Measurements from ENCODE around the gene RNF141. TPM values are rescaled to one million over a fixed set of nuclear protein-coding genes. Genes with fewer than 3 reads are reported as not detected.

The RNF141 gene
- polyA plus RNA-seq, 1 donor from 2014 or later, result 73.6 TPM

DNA sequence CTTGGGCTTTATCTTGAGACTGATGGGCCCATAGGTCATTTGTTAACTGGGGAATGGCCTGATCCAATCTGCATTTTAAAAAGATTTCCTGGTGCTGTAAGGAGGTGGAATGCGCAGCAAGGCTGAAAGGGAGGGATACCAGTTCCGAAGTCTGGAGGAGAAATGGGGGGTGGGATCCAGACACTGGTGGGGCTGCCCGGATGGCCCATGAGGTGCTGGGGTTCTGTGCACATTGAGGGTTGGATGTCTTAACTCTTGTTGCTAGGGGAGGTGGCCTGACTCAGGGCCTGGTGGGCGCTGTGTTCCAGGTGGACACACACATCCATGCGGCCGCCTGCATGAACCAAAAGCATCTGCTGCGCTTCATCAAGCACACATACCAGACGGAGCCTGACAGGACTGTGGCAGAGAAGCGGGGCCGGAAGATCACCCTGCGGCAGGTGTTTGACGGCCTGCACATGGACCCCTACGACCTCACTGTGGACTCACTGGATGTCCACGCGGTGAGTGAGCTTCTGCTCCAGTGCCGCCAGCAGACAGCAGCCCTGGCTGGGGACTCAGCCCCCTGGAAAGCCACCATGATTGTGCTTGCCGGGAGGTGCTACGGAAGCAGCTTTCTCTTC lies 47.8 kb downstream of the RNF141 start:
- Mint-ChIP-seq H3K27ac (peak overlapping the region in 1 of 3 donors; percentile 66), H3K36me3 (peaks cover 8% of the 10 kb centered on the region), H3K9me3 (no peaks in the 10 kb centered on the region), H3K4me3 (no peak overlapping the region), H3K27me3 (no peaks in the 10 kb centered on the region), H3K4me1 (peaks cover 8 to 23% (median 19%) of the 10 kb centered on the region in 3 donors)

DNA sequence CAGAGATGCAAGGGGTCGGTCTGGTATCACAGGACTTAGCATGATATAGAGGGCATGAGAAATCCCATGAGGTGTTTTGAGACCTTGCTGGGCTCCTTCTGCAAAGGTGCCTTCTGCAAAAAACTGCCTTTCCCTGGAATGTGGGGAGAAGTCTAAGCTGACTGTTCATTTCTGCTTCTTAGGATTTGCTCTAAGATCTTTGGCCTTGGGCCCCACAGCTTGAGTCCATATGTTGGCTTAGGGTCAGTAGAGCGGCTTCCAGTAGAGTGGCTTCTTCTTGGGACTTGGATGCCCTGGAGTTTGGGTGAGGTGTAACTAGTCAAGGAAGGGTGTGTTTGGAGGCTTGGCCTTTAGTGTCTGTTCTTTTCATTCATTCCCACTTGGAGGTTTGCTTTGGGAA lies 48.9 kb downstream of the RNF141 start:
- Mint-ChIP-seq H3K4me3 (no peak overlapping the region), H3K27ac (peak overlapping the region in 2 of 3 donors; percentile 31 to 66), H3K36me3 (peaks cover 9% of the 10 kb centered on the region), H3K27me3 (no peaks in the 10 kb centered on the region), H3K4me1 (peaks cover 10 to 26% (median 24%) of the 10 kb centered on the region in 3 donors), H3K9me3 (no peaks in the 10 kb centered on the region)

DNA sequence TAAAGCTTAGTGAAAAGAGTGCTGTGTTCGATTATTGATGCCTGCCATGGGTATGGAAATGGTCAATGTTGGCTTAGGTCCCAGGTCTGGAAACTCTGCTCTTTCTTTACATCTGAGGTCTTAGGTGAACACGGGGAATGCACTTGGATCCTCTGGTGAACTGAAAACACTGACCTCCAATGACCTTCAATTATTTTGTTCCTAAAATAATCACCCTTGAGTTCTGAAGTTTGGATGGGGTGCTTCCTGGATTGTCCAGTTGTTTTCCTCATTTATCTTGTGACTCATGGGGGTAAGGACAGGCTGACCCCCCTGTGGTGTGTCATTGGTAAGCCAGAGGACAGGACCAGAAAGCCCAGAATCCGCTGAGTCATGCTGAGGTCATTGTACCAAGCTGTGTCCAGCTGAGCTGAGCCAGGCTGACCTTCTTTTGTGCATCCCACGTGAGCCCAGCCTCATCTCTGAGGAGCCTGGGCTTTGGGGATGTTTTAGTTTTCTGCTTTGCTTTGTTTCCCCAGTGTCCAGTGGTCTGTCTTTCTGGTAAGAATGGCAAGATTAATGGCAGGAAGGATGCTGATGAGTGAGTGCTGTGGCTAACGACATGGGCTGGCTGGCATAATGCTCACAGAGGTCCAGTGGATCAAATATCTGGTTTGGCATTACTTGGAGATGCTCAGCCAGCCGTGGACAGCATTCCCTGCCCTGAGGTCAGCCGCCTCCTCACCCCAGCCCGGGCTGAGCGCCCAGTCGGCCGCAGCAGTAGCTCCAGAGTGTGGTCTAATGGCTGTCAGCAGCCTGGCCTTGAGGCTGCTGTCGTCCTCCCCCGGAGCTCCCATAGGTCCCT lies 50.4 kb downstream of the RNF141 start:
- Mint-ChIP-seq H3K36me3 (peaks cover 9% of the 10 kb centered on the region), H3K4me3 (peak overlapping the region in 1 of 4 donors; percentile 5), H3K27ac (peak overlapping the region; percentile 67 to 98 (median 93)), H3K4me1 (peaks cover 10 to 28% (median 26%) of the 10 kb centered on the region in 3 donors), H3K27me3 (no peaks in the 10 kb centered on the region), H3K9me3 (no peaks in the 10 kb centered on the region)

DNA sequence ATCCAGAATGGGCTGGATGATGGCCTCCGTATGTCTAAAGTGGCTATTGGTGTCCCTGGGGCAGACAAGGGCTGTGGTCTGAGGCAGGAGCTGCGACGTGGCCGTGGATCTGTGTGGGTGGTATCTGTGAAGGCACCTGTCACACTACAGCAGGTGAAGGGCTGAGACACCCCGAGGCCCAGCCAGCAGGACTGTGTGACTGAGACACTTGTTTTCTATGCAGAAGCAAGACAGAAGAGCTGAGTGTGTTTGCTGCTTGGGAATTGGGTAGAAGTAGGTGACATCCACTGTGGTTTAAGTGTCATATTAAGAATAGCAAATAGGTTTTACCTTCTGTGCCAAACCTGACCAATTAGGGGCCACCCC lies 51.0 kb downstream of the RNF141 start:
- Mint-ChIP-seq H3K9me3 (no peaks in the 10 kb centered on the region), H3K4me3 (peak overlapping the region in 1 of 4 donors; percentile 5), H3K36me3 (peaks cover 9% of the 10 kb centered on the region), H3K27me3 (no peaks in the 10 kb centered on the region), H3K4me1 (peaks cover 10 to 28% (median 26%) of the 10 kb centered on the region in 3 donors), H3K27ac (peak overlapping the region; percentile 93 to 99 (median 98))

DNA sequence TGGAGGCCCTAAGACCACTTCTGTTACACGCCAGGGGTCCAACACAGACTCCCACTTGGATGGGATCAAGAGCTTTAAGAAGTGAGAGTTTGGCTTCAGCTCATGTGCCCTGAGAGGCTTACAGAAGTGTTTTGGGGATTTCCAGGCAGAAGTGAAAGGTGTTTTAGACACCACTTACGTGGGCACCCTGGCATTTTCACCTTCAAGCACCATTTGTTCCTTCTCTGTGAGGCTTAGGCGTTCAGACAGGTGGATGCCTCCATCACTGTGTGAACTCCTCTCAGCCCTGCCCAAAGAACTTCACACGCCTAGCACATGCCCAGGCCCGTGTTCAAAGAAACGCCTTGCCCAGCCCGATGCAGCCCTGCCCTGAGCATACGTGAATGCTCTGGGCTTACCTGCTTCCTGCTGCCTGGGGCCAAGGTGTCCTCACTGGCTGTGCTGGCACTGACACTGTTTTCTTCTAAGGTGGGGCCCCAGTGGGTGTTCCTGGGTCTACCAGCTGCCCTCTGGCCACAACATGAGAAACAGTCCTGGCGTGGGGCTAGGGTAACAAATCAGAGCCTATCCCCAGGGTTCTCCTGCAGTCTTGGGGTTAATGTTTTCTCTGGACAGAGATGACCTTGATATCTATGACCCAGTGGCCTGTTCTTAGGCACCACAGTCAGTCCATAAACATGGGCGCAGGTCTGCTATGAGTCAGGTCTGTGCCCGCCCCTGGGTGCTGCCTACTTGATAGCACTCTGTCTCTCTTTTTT lies 51.9 kb downstream of the RNF141 start:
- Mint-ChIP-seq H3K9me3 (no peaks in the 10 kb centered on the region), H3K27ac (peak overlapping the region; percentile 93 to 99 (median 98)), H3K36me3 (peaks cover 9% of the 10 kb centered on the region), H3K4me3 (peak overlapping the region; percentile 18 to 80 (median 22)), H3K4me1 (peaks cover 10 to 28% (median 26%) of the 10 kb centered on the region in 3 donors), H3K27me3 (no peaks in the 10 kb centered on the region)

DNA sequence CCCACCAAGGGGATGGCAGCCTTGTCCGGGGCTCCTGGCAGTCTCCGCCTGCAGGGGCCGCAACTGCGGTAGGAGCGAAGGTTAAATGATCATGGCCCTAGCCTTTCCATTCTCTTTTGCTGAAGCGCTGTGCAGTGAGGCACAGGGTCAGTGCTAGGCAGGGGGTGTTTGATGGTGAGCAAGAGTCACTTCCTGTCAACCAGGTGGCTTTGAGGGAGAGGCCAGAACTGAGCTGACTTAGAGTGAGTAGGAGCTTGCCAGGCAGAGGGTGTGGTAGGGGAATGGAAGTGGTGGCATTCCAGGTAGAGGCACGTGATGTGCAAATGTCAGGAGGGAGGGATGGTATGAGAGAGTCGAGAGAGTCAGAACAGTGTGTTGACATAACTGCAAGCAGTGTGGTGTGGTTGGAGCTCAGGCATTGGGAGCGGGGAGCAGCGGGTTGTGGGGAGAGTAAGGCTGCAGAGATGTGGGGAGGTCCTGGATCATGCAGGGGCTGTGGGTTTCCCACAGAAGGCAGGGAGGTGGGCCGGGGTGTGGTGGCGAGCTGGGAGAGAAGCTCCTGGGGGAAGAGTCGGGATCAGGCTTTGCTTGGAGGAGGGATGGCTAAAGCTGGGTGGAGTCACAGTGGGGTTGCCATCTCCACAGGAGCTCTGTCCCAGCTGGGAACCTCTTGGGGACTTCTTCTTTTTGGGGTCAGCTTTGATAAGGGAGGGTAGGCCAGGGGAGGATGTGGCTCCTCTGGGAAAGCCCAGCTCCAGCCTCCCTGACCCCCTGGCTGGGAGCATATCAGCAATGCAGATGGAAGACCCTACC lies 52.7 kb downstream of the RNF141 start:
- peaks cover 6% of the 10 kb centered on the region for H3K36me3 Mint-ChIP-seq
- H3K27me3 Mint-ChIP-seq, result no peaks in the 10 kb centered on the region
- peak overlapping the region; percentile 18 to 25 (median 22) for H3K4me3 Mint-ChIP-seq
- peak overlapping the region; percentile 93 to 99 (median 98) for H3K27ac Mint-ChIP-seq
- H3K4me1 Mint-ChIP-seq, result peaks cover 10 to 28% (median 26%) of the 10 kb centered on the region in 3 donors
- H3K9me3 Mint-ChIP-seq, result no peaks in the 10 kb centered on the region

DNA sequence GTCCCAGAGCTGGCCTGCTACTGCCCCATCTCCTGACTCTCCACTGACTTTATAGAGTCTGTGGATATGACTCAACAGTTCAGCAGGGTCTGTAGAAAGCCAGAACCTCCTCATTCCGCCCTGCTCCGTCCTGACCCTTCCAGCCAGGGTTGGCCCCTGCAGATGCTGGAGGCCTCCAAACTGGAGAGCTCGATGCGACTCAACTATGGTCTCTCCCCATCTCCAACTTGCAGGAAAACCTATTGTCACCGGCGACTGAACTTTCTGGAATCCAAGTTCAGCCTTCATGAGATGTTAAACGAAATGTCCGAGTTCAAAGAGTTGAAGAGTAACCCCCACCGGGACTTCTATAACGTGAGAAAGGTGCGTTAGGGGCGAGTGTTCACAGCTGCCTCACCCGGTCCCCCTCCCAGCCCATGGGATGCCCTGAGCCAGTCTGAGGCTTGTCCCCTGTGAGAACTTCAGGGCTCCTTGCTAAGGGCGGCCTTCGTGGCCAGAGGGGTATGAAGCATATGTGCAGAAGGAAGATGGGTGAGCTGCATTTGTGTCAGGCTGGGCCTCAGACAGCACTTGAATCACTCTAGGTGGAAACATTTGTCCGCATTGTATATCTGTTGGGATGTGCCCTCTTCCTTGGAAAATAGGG lies 53.9 kb downstream of the RNF141 start:
- Mint-ChIP-seq H3K36me3 (peaks cover 6% of the 10 kb centered on the region), H3K27me3 (no peaks in the 10 kb centered on the region), H3K9me3 (no peaks in the 10 kb centered on the region), H3K4me3 (peak overlapping the region in 1 of 4 donors; percentile 41), H3K27ac (peak overlapping the region; percentile 93 to 99 (median 98)), H3K4me1 (peaks cover 14 to 28% (median 27%) of the 10 kb centered on the region in 3 donors)

DNA sequence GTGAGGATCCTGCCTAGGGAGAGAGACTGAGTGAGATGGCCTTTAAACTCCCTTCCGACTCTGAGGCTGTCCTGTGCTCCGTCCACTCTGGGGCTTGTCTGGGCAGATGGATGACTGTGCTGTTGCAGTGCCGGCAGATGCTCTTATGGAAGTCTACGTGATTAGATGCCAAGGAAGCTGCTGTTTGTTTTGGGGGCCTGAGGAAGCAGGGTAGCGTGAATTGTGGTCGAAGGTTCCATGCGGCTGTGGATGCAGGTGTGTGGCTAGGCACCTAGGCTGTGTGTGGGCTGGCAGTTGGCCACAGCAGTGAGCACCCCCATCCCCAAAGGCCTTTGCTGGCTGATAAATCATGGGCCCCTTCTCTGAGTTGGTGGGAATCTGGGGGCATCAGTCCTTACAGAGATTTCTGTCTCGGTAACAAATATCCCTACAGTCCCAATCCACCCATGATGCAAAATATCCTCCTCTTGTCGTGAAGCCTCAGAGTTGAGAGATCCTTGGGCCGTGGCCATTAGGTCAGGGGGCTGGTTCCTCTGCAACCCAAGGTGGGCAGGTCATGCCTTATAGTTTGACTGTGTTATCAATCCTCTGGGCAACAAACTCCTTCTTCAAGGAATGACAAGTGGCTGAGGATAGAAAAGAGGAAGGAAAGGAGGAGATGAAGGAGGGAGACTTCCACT lies 54.7 kb downstream of the RNF141 start:
- Mint-ChIP-seq H3K27ac (peak overlapping the region; percentile 92 to 98 (median 93)), H3K27me3 (no peaks in the 10 kb centered on the region), H3K36me3 (peaks cover 6% of the 10 kb centered on the region), H3K9me3 (no peaks in the 10 kb centered on the region), H3K4me1 (peaks cover 14 to 24% (median 24%) of the 10 kb centered on the region in 3 donors), H3K4me3 (no peak overlapping the region)

DNA sequence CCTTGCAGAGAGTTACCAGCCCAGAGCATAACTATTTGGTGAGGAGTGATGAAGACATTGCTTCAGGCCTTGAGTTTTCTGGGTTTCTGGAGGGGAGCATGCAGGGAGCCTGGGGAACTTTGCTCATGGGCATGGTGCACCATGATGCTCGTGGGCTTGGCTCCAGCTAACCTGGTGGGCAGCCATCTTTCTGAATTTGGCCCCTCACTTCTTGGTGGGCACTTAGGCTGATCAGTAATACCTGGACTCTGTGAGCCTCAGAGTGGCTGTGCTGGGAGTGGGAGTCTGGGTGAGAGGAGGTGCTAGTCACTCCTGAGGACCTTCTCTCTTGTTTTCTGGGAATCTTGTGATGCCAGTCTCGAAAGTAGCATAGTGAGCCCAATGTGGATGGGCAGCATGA lies 55.3 kb downstream of the RNF141 start:
- H3K36me3 Mint-ChIP-seq, result peaks cover 8% of the 10 kb centered on the region

DNA sequence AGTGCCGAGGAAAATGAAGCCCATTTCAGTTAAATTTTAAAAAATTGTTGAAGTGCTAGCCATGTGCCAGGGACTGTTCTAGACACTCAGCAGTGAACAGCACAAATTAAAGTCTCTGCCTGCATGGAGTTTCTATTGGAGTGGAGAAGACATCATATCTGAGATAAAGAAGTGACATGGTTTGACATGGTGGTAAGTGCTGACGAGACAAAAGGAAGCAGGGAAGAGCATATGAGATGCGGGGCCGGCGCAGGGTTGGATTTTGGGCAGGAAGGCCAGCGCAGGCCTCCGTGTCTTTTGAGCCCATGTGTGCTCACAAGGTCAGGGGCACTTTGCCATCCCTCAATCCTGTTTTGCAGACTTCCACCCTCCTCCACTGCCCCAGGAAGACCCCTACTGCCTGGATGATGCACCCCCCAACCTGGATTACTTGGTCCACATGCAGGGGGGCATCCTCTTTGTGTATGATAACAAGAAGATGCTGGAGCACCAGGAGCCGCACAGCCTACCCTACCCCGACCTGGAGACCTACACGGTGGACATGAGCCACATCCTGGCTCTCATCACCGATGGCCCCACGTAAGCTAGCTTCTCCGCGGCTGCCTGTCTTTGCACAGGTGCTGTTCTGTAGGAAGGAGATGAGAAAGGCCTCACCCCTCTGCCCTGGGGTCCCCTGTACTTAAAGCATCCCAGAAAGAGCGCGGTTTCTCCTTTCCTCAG lies 56.4 kb downstream of the RNF141 start:
- Mint-ChIP-seq H3K36me3 (peaks cover 8% of the 10 kb centered on the region), H3K27ac (peak overlapping the region; percentile 61 to 92 (median 76)), H3K9me3 (no peaks in the 10 kb centered on the region), H3K4me1 (peaks cover 14 to 23% (median 22%) of the 10 kb centered on the region in 3 donors), H3K27me3 (no peaks in the 10 kb centered on the region), H3K4me3 (no peak overlapping the region)

More for the DNA sequence above, 55.3 kb downstream of the RNF141 start:
- Mint-ChIP-seq H3K27ac (peak overlapping the region in 2 of 3 donors; percentile 92 to 93), H3K4me1 (peaks cover 14 to 24% (median 24%) of the 10 kb centered on the region in 3 donors), H3K27me3 (no peaks in the 10 kb centered on the region), H3K4me3 (no peak overlapping the region), H3K9me3 (no peaks in the 10 kb centered on the region)

DNA sequence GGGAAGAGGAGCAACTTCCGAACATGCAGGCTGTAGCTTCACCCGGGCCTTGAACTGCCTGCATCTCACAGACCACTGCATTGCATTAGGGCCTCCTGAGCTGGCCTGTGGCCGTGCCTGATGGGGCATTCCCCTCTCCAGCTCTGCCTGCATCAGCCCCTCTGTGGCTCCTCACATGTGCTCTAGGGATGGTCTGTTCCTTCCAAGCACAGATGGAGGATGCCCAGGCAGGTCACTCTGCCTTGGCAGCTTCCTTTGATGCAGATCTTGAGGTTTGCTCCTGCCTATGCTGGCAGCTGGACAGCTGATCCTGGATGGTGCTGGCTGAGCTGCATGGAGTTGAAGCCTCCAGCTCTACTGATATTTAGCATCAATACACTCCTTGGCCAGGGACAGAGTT lies 57.4 kb downstream of the RNF141 start:
- Mint-ChIP-seq H3K4me3 (no peak overlapping the region), H3K27ac (peak overlapping the region in 1 of 3 donors; percentile 80), H3K27me3 (no peaks in the 10 kb centered on the region), H3K36me3 (peaks cover 8% of the 10 kb centered on the region), H3K9me3 (no peaks in the 10 kb centered on the region), H3K4me1 (peaks cover 11 to 16% (median 12%) of the 10 kb centered on the region in 3 donors)

DNA sequence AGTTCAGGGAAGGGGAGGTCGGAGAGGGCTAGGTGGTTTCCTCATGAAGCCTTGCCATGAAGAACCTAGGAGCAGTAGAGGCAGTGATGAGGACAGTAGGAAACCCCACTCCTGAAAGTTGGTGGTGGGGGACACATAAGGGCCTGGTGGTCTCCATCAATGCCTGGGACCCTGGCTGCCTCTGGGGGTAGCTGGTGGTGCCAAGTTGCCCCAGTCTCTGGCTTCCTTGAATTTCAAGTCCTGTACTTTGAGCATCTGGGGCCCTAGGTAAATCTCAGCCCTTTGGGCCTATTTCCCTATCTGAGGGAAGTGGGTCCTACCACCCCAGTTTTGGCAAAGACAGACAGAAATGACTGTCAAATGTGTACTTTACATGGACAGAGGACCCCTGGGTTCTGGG lies 57.8 kb downstream of the RNF141 start:
- Mint-ChIP-seq H3K4me3 (no peak overlapping the region), H3K4me1 (peaks cover 6 to 15% (median 8%) of the 10 kb centered on the region in 3 donors), H3K27ac (peak overlapping the region in 2 of 3 donors; percentile 20 to 80), H3K27me3 (no peaks in the 10 kb centered on the region), H3K9me3 (no peaks in the 10 kb centered on the region), H3K36me3 (peaks cover 8% of the 10 kb centered on the region)
